Mucosa of rectum (tissue), 2 donors: ENCODE data around the gene MON2.

ENCODE experiments used
- H3K27ac ChIP-seq, 2 donors: one replicate each; pipeline ENCODE4 v1.7.0; 2013; ENCODE audit warnings: inconsistent platforms in 2 of 2, low read depth in 2 of 2, low read length in 2 of 2
- H3K27me3 ChIP-seq, 2 donors: one replicate each; pipeline ENCODE4 v1.7.0; 2013; ENCODE audit warnings: low read length in 2 of 2; ENCODE audit not compliant: control insufficient read depth in 2 of 2, insufficient read depth in 2 of 2
- H3K36me3 ChIP-seq, 2 donors: one replicate each; pipeline ENCODE4 v1.7.0; 2013; ENCODE audit warnings: low read length in 2 of 2; ENCODE audit not compliant: control insufficient read depth in 2 of 2, insufficient read depth in 2 of 2
- H3K4me1 ChIP-seq, 2 donors: one replicate each; pipeline ENCODE4 v1.7.0; 2013; ENCODE audit warnings: low read length in 2 of 2, mild to moderate bottlenecking in 1 of 2; ENCODE audit not compliant: control insufficient read depth in 2 of 2, insufficient read depth in 2 of 2
- H3K4me3 ChIP-seq, 2 donors: one replicate each; pipeline ENCODE4 v1.7.0; 2013; ENCODE audit warnings: low read length in 2 of 2
- H3K9ac ChIP-seq, 2 donors: one replicate each; pipeline ENCODE4 v1.7.0; 2013; ENCODE audit warnings: low read length in 2 of 2, low read depth in 1 of 2, mild to moderate bottlenecking in 1 of 2
- H3K9me3 ChIP-seq, 2 donors: one replicate each; pipeline ENCODE4 v1.7.0; 2013; ENCODE audit warnings: low read length in 2 of 2; ENCODE audit not compliant: control insufficient read depth in 2 of 2
- donor health status: healthy.
- donor health status: Normal muscosa, but diverticular disease.

Gene MON2

GRCh38 chr12:62466594-62467491 lies at the start of gene MON2:
Gene MON2, plus strand, starts transcription at chr12:62466826. Its CDS starts 382 bp downstream, at chr12:62467208.
- H3K4me3 ChIP-seq, result peak within 1 kb of the TSS; percentile 98 to 99
- H3K27me3 ChIP-seq, result no peaks in the 10 kb centered on the region
- peaks cover 6 to 12% of the 10 kb centered on the region in 2 donors for H3K4me1 ChIP-seq
- no peaks in the 10 kb centered on the region for H3K9me3 ChIP-seq
- H3K27ac ChIP-seq, result peak within 1 kb of the TSS; percentile 92 to 96
- peak within 1 kb of the TSS; percentile 89 to 100 for H3K9ac ChIP-seq
- peaks cover 2 to 3% of the 10 kb centered on the region in 2 donors for H3K36me3 ChIP-seq

- no peak overlapping the region for H3K9ac ChIP-seq
- H3K27me3 ChIP-seq, result no peaks in the 10 kb centered on the region
- no peak overlapping the region for H3K4me3 ChIP-seq
- no peaks in the 10 kb centered on the region for H3K36me3 ChIP-seq
- no peak overlapping the region for H3K27ac ChIP-seq
- no peaks in the 10 kb centered on the region for H3K9me3 ChIP-seq
- H3K4me1 ChIP-seq, result no peaks in the 10 kb centered on the region
Observed at GRCh38 chr12:62426089-62426488, 40.5 kb upstream of the MON2 start.

- Histone ChIP-seq H3K9me3 (no peaks in the 10 kb centered on the region), H3K27me3 (no peaks in the 10 kb centered on the region), H3K4me1 (no peaks in the 10 kb centered on the region), H3K4me3 (no peak overlapping the region), H3K9ac (no peak overlapping the region), H3K27ac (no peak overlapping the region), H3K36me3 (no peaks in the 10 kb centered on the region)
Observed at GRCh38 chr12:62429457-62429856, 37.2 kb upstream of the MON2 start.

- Histone ChIP-seq H3K9me3 (no peaks in the 10 kb centered on the region), H3K36me3 (no peaks in the 10 kb centered on the region), H3K4me1 (peaks cover 15% of the 10 kb centered on the region in 2 donors), H3K4me3 (peak overlapping the region; percentile 69 to 80), H3K27ac (no peak overlapping the region), H3K9ac (peak overlapping the region; percentile 10 to 21), H3K27me3 (peaks cover 0 to 5% of the 10 kb centered on the region in 2 donors)
Observed at GRCh38 chr12:62434494-62435302, 31.9 kb upstream of the MON2 start.

- Histone ChIP-seq H3K36me3 (no peaks in the 10 kb centered on the region), H3K27me3 (peaks cover 0 to 5% of the 10 kb centered on the region in 2 donors), H3K9ac (peak overlapping the region; percentile 10 to 21), H3K9me3 (no peaks in the 10 kb centered on the region), H3K4me1 (peaks cover 15% of the 10 kb centered on the region in 2 donors), H3K4me3 (peak overlapping the region; percentile 69 to 80), H3K27ac (no peak overlapping the region)
Observed at GRCh38 chr12:62435303-62436163, 31.1 kb upstream of the MON2 start.

- Histone ChIP-seq H3K27me3 (peaks cover 0 to 5% of the 10 kb centered on the region in 2 donors), H3K27ac (no peak overlapping the region), H3K4me1 (peaks cover 15% of the 10 kb centered on the region in 2 donors), H3K9ac (no peak overlapping the region), H3K9me3 (no peaks in the 10 kb centered on the region), H3K36me3 (no peaks in the 10 kb centered on the region), H3K4me3 (no peak overlapping the region)
Observed at GRCh38 chr12:62436164-62436503, 30.5 kb upstream of the MON2 start.

GRCh38 chr12:62438098-62438692 lies 28.4 kb upstream of the MON2 start:
- Histone ChIP-seq H3K27me3 (peaks cover 0 to 5% of the 10 kb centered on the region in 2 donors), H3K36me3 (no peaks in the 10 kb centered on the region), H3K27ac (no peak overlapping the region), H3K4me3 (no peak overlapping the region), H3K9ac (no peak overlapping the region), H3K4me1 (peaks cover 15% of the 10 kb centered on the region in 2 donors), H3K9me3 (no peaks in the 10 kb centered on the region)

- H3K4me3 ChIP-seq, result peak overlapping the region in 1 of 2 donors; percentile 20
- no peaks in the 10 kb centered on the region for H3K36me3 ChIP-seq
- no peaks in the 10 kb centered on the region for H3K27me3 ChIP-seq
- no peak overlapping the region for H3K9ac ChIP-seq
- no peak overlapping the region for H3K27ac ChIP-seq
- H3K9me3 ChIP-seq, result no peaks in the 10 kb centered on the region
- H3K4me1 ChIP-seq, result peaks cover 0 to 3% of the 10 kb centered on the region in 2 donors
Observed at GRCh38 chr12:62446754-62447452, 19.7 kb upstream of the MON2 start.

- Histone ChIP-seq H3K4me1 (peaks cover 0 to 3% of the 10 kb centered on the region in 2 donors), H3K4me3 (no peak overlapping the region), H3K27ac (no peak overlapping the region), H3K27me3 (no peaks in the 10 kb centered on the region), H3K9ac (no peak overlapping the region), H3K36me3 (no peaks in the 10 kb centered on the region), H3K9me3 (no peaks in the 10 kb centered on the region)
Observed at GRCh38 chr12:62448436-62448835, 18.2 kb upstream of the MON2 start.
